Measurements from ENCODE around the gene GPR15.

Gene GPR15

GRCh38 chr3:98529856-98530459 is 1.8 kb upstream of the GPR15 start:
- Histone ChIP-seq H3K9ac (ENCODE audit: low read depth in 1 of 2, low read length in 2 of 2) (no peak overlapping the region), H3K9me3 (ENCODE audit: control insufficient read depth in 1 of 2, low read length in 2 of 2) (no peaks in the 10 kb centered on the region), H3K27me3 (ENCODE audit: control insufficient read depth in 1 of 2, insufficient read depth in 2 of 2, low read length in 2 of 2) (no peaks in the 10 kb centered on the region), H3K4me1 (ENCODE audit: control insufficient read depth in 1 of 2, insufficient read depth in 2 of 2, low read length in 2 of 2) (peaks cover 0 to 4% of the 10 kb centered on the region in 2 donors), H3K27ac (ENCODE audit: low read depth, low read length) (no peak overlapping the region), H3K36me3 (ENCODE audit: control insufficient read depth in 1 of 2, insufficient read depth in 2 of 2, low read length in 2 of 2) (no peaks in the 10 kb centered on the region), H3K4me3 (ENCODE audit: low read depth in 1 of 2, low read length in 2 of 2) (no peak overlapping the region)

GRCh38 chr3:98530676-98531075 is 1.1 kb upstream of the GPR15 start:
- H3K27me3 ChIP-seq (ENCODE audit: control insufficient read depth in 1 of 2, insufficient read depth in 2 of 2, low read length in 2 of 2), result no peaks in the 10 kb centered on the region
- H3K9me3 ChIP-seq (ENCODE audit: control insufficient read depth in 1 of 2, low read length in 2 of 2), result no peaks in the 10 kb centered on the region
- no peak overlapping the region for H3K9ac ChIP-seq (ENCODE audit: low read depth in 1 of 2, low read length in 2 of 2)
- peaks cover 0 to 4% of the 10 kb centered on the region in 2 donors for H3K4me1 ChIP-seq (ENCODE audit: control insufficient read depth in 1 of 2, insufficient read depth in 2 of 2, low read length in 2 of 2)
- no peaks in the 10 kb centered on the region for H3K36me3 ChIP-seq (ENCODE audit: control insufficient read depth in 1 of 2, insufficient read depth in 2 of 2, low read length in 2 of 2)
- H3K4me3 ChIP-seq (ENCODE audit: low read depth in 1 of 2, low read length in 2 of 2), result no peak overlapping the region
- no peak overlapping the region for H3K27ac ChIP-seq (ENCODE audit: low read depth, low read length)

DNA sequence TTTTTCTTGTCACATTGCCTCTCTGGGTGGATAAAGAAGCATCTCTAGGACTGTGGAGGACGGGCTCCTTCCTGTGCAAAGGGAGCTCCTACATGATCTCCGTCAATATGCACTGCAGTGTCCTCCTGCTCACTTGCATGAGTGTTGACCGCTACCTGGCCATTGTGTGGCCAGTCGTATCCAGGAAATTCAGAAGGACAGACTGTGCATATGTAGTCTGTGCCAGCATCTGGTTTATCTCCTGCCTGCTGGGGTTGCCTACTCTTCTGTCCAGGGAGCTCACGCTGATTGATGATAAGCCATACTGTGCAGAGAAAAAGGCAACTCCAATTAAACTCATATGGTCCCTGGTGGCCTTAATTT is 478 bp downstream of the GPR15 start:
- Histone ChIP-seq H3K9me3 (ENCODE audit: control insufficient read depth in 1 of 2, low read length in 2 of 2) (no peaks in the 10 kb centered on the region), H3K27ac (ENCODE audit: low read depth, low read length) (peak overlapping the region; percentile 1), H3K4me3 (ENCODE audit: low read depth in 1 of 2, low read length in 2 of 2) (peak overlapping the region in 1 of 2 donors; percentile 23), H3K27me3 (ENCODE audit: control insufficient read depth in 1 of 2, insufficient read depth in 2 of 2, low read length in 2 of 2) (no peaks in the 10 kb centered on the region), H3K36me3 (ENCODE audit: control insufficient read depth in 1 of 2, insufficient read depth in 2 of 2, low read length in 2 of 2) (no peaks in the 10 kb centered on the region), H3K4me1 (ENCODE audit: control insufficient read depth in 1 of 2, insufficient read depth in 2 of 2, low read length in 2 of 2) (peaks cover 0 to 4% of the 10 kb centered on the region in 2 donors), H3K9ac (ENCODE audit: low read depth in 1 of 2, low read length in 2 of 2) (peak overlapping the region in 1 of 2 donors; percentile 3)

DNA sequence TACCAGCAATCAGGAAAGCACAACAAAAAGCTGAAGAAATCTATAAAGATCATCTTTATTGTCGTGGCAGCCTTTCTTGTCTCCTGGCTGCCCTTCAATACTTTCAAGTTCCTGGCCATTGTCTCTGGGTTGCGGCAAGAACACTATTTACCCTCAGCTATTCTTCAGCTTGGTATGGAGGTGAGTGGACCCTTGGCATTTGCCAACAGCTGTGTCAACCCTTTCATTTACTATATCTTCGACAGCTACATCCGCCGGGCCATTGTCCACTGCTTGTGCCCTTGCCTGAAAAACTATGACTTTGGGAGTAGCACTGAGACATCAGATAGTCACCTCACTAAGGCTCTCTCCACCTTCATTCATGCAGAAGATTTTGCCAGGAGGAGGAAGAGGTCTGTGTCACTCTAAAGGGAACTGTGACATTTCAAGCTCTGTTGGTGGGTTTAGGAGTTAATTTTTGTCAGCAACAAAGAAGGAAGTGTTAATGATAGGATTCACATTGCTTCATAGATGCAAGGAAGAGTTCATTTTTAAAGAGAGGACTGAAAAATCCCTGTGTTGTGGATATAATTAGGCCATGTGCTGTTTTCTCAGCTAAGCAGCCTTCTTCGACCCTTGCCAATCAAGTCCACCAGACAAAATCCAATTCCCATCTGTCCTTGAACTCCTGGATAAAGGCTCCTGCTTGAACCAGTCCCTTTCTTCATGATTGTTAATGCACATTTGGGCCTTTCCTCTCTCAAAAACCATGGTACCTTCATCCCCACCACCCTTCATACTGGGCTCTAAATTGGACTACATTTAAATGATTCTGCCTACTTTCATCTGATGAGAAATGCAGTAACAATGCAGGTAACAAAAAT is 1.2 kb downstream of the GPR15 start:
- Histone ChIP-seq H3K9me3 (ENCODE audit: control insufficient read depth in 1 of 2, low read length in 2 of 2) (no peaks in the 10 kb centered on the region), H3K27ac (ENCODE audit: low read depth, low read length) (no peak overlapping the region)

GRCh38 chr3:98534168-98534567 is 2.4 kb downstream of the GPR15 start:
- H3K36me3 ChIP-seq (ENCODE audit: control insufficient read depth in 1 of 2, insufficient read depth in 2 of 2, low read length in 2 of 2), result no peaks in the 10 kb centered on the region
- H3K4me3 ChIP-seq (ENCODE audit: low read depth in 1 of 2, low read length in 2 of 2), result peak overlapping the region in 1 of 2 donors; percentile 2
- H3K9ac ChIP-seq (ENCODE audit: low read depth in 1 of 2, low read length in 2 of 2), result no peak overlapping the region
- no peak overlapping the region for H3K27ac ChIP-seq (ENCODE audit: low read depth, low read length)
- H3K9me3 ChIP-seq (ENCODE audit: control insufficient read depth in 1 of 2, low read length in 2 of 2), result no peaks in the 10 kb centered on the region
- H3K27me3 ChIP-seq (ENCODE audit: control insufficient read depth in 1 of 2, insufficient read depth in 2 of 2, low read length in 2 of 2), result no peaks in the 10 kb centered on the region
- peaks cover 0 to under 1% of the 10 kb centered on the region in 2 donors for H3K4me1 ChIP-seq (ENCODE audit: control insufficient read depth in 1 of 2, insufficient read depth in 2 of 2, low read length in 2 of 2)

More for the DNA sequence above, 1.2 kb downstream of the GPR15 start:
- H3K9ac ChIP-seq (ENCODE audit: low read depth in 1 of 2, low read length in 2 of 2), result peak overlapping the region; percentile 3 to 22
- no peaks in the 10 kb centered on the region for H3K36me3 ChIP-seq (ENCODE audit: control insufficient read depth in 1 of 2, insufficient read depth in 2 of 2, low read length in 2 of 2)
- H3K4me1 ChIP-seq (ENCODE audit: control insufficient read depth in 1 of 2, insufficient read depth in 2 of 2, low read length in 2 of 2), result peaks cover 0 to 4% of the 10 kb centered on the region in 2 donors
- peak overlapping the region in 1 of 2 donors; percentile 23 for H3K4me3 ChIP-seq (ENCODE audit: low read depth in 1 of 2, low read length in 2 of 2)
- no peaks in the 10 kb centered on the region for H3K27me3 ChIP-seq (ENCODE audit: control insufficient read depth in 1 of 2, insufficient read depth in 2 of 2, low read length in 2 of 2)

DNA sequence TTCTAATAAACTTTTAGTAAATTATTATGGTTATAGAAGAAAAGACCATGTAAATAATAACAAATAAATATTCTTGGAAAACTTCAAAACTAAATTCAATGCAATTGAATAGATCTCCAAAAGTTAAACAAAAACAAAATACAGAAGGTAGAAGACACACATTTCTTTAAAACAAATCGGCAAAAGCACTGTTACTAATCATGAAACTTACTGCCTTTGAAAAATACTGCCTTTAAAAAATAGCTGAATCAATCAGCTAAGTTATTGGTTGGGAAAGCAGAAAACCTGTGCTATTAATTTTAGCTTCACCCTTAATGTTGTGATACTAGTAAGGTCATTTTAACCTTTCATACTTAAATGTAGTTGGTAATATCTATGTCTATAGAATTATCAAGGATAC is 3.0 kb downstream of the GPR15 start:
- H3K9me3 ChIP-seq (ENCODE audit: control insufficient read depth in 1 of 2, low read length in 2 of 2), result no peaks in the 10 kb centered on the region
- no peaks in the 10 kb centered on the region for H3K4me1 ChIP-seq (ENCODE audit: control insufficient read depth in 1 of 2, insufficient read depth in 2 of 2, low read length in 2 of 2)
- H3K27me3 ChIP-seq (ENCODE audit: control insufficient read depth in 1 of 2, insufficient read depth in 2 of 2, low read length in 2 of 2), result no peaks in the 10 kb centered on the region
- no peaks in the 10 kb centered on the region for H3K36me3 ChIP-seq (ENCODE audit: control insufficient read depth in 1 of 2, insufficient read depth in 2 of 2, low read length in 2 of 2)
- no peak overlapping the region for H3K27ac ChIP-seq (ENCODE audit: low read depth, low read length)
- no peak overlapping the region for H3K4me3 ChIP-seq (ENCODE audit: low read depth in 1 of 2, low read length in 2 of 2)
- H3K9ac ChIP-seq (ENCODE audit: low read depth in 1 of 2, low read length in 2 of 2), result no peak overlapping the region

- H3K27ac ChIP-seq (ENCODE audit: low read depth, low read length), result no peak overlapping the region
- no peak overlapping the region for H3K9ac ChIP-seq (ENCODE audit: low read depth in 1 of 2, low read length in 2 of 2)
- H3K27me3 ChIP-seq (ENCODE audit: control insufficient read depth in 1 of 2, insufficient read depth in 2 of 2, low read length in 2 of 2), result no peaks in the 10 kb centered on the region
- H3K9me3 ChIP-seq (ENCODE audit: control insufficient read depth in 1 of 2, low read length in 2 of 2), result no peaks in the 10 kb centered on the region
- H3K4me3 ChIP-seq (ENCODE audit: low read depth in 1 of 2, low read length in 2 of 2), result no peak overlapping the region
- peaks cover 0 to 3% of the 10 kb centered on the region in 2 donors for H3K4me1 ChIP-seq (ENCODE audit: control insufficient read depth in 1 of 2, insufficient read depth in 2 of 2, low read length in 2 of 2)
- no peaks in the 10 kb centered on the region for H3K36me3 ChIP-seq (ENCODE audit: control insufficient read depth in 1 of 2, insufficient read depth in 2 of 2, low read length in 2 of 2)
Measured at GRCh38 chr3:98536456-98537017, 4.8 kb downstream of the GPR15 start.

- no peaks in the 10 kb centered on the region for H3K27me3 ChIP-seq (ENCODE audit: control insufficient read depth in 1 of 2, insufficient read depth in 2 of 2, low read length in 2 of 2)
- peaks cover 0 to 7% of the 10 kb centered on the region in 2 donors for H3K4me1 ChIP-seq (ENCODE audit: control insufficient read depth in 1 of 2, insufficient read depth in 2 of 2, low read length in 2 of 2)
- H3K9ac ChIP-seq (ENCODE audit: low read depth in 1 of 2, low read length in 2 of 2), result no peak overlapping the region
- no peak overlapping the region for H3K4me3 ChIP-seq (ENCODE audit: low read depth in 1 of 2, low read length in 2 of 2)
- no peak overlapping the region for H3K27ac ChIP-seq (ENCODE audit: low read depth, low read length)
- no peaks in the 10 kb centered on the region for H3K36me3 ChIP-seq (ENCODE audit: control insufficient read depth in 1 of 2, insufficient read depth in 2 of 2, low read length in 2 of 2)
- H3K9me3 ChIP-seq (ENCODE audit: control insufficient read depth in 1 of 2, low read length in 2 of 2), result no peaks in the 10 kb centered on the region
Measured at GRCh38 chr3:98540346-98540745, 8.6 kb downstream of the GPR15 start.

DNA sequence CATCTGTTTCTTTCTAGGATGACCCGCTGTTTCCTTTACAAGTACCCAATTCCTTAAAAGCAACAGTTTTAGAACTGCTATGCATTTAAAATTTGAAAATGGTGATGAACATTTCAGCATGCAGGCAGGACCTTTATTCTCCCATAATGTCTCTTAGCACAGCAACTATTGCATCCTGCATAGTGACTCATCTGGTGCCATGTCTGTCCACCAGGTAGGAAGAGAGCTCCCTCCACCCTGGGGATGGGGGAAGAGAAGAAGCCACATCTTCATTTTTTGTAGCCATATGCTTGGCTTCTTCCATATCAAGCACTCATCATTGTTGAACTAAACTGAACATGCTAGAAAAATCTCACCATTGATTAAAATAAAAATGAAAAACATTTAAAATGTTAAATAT is 9.9 kb downstream of the GPR15 start:
- H3K27me3 ChIP-seq (ENCODE audit: control insufficient read depth in 1 of 2, insufficient read depth in 2 of 2, low read length in 2 of 2), result no peaks in the 10 kb centered on the region
- no peak overlapping the region for H3K4me3 ChIP-seq (ENCODE audit: low read depth in 1 of 2, low read length in 2 of 2)
- peaks cover 0 to 7% of the 10 kb centered on the region in 2 donors for H3K4me1 ChIP-seq (ENCODE audit: control insufficient read depth in 1 of 2, insufficient read depth in 2 of 2, low read length in 2 of 2)
- no peaks in the 10 kb centered on the region for H3K9me3 ChIP-seq (ENCODE audit: control insufficient read depth in 1 of 2, low read length in 2 of 2)
- H3K9ac ChIP-seq (ENCODE audit: low read depth in 1 of 2, low read length in 2 of 2), result no peak overlapping the region
- H3K27ac ChIP-seq (ENCODE audit: low read depth, low read length), result no peak overlapping the region
- H3K36me3 ChIP-seq (ENCODE audit: control insufficient read depth in 1 of 2, insufficient read depth in 2 of 2, low read length in 2 of 2), result no peaks in the 10 kb centered on the region

DNA sequence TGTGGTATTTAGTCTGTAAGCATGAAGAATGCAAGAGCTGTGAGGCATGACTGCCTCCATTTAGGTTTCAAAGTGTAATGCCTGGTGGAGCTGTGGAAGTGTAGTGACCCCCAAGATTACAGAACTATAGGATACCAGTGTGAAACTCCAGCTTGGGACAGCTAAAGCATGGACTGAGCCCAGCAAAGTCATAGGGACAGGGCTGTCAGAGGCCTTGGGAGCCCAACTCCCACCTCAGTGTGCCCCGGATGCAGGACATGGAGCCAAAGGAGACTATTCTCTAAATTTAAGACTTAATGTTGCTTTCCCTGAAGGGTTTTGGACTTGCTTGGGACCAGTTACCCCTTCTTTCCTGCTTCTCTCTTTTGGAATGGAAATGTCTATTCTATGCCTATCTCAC is 10.8 kb downstream of the GPR15 start:
- no peaks in the 10 kb centered on the region for H3K36me3 ChIP-seq (ENCODE audit: control insufficient read depth in 1 of 2, insufficient read depth in 2 of 2, low read length in 2 of 2)
- H3K27me3 ChIP-seq (ENCODE audit: control insufficient read depth in 1 of 2, insufficient read depth in 2 of 2, low read length in 2 of 2), result no peaks in the 10 kb centered on the region
- no peak overlapping the region for H3K27ac ChIP-seq (ENCODE audit: low read depth, low read length)
- H3K9ac ChIP-seq (ENCODE audit: low read depth in 1 of 2, low read length in 2 of 2), result no peak overlapping the region
- H3K4me3 ChIP-seq (ENCODE audit: low read depth in 1 of 2, low read length in 2 of 2), result no peak overlapping the region
- peaks cover 0 to 7% of the 10 kb centered on the region in 2 donors for H3K4me1 ChIP-seq (ENCODE audit: control insufficient read depth in 1 of 2, insufficient read depth in 2 of 2, low read length in 2 of 2)
- no peaks in the 10 kb centered on the region for H3K9me3 ChIP-seq (ENCODE audit: control insufficient read depth in 1 of 2, low read length in 2 of 2)

Measured in duodenal mucosa (tissue), 2 donors.